GM20000 (cell line): ENCODE results near the gene PTCH1.

ENCODE experiments used
- DNase-seq: peaks from one replicate; pipeline ENCODE4 v3.0.0; 2012; ENCODE audit warnings: low spot score
- CTCF ChIP-seq: IDR thresholded peaks from 2 replicates; pipeline ENCODE4 v1.5.1; 2012; ENCODE audit warnings: mild to moderate bottlenecking, control low read depth; ENCODE audit errors: extremely low read depth, missing control alignments

The PTCH1 gene

GRCh38 chr9:95495961-95496360 is 20.8 kb downstream of the PTCH1 start:
- no peak for TF ChIP-seq CTCF
- no peak for DNase-seq

GRCh38 chr9:95495529-95495928 is 21.2 kb downstream of the PTCH1 start:
- TF ChIP-seq CTCF, result no peak
- DNase-seq, result no peak

GRCh38 chr9:95494416-95495371 is 22.1 kb downstream of the PTCH1 start:
- DNase-seq, result peak; percentile 82
- TF ChIP-seq CTCF, result no peak

- DNase-seq, result no peak
- TF ChIP-seq CTCF, result no peak
Measured at GRCh38 chr9:95494022-95494415, 22.8 kb downstream of the PTCH1 start.

- no peak for DNase-seq
- TF ChIP-seq CTCF, result no peak
Measured at GRCh38 chr9:95493402-95493801, 23.4 kb downstream of the PTCH1 start.

- no peak for TF ChIP-seq CTCF
- DNase-seq, result no peak
Measured at GRCh38 chr9:95491543-95492320, 25.0 kb downstream of the PTCH1 start.

- no peak for TF ChIP-seq CTCF
- DNase-seq, result no peak
Measured at GRCh38 chr9:95488954-95489353, 27.8 kb downstream of the PTCH1 start.
